B cell (primary cell): Measurements from ENCODE around the gene DVL1. TPM values are rescaled to one million over a fixed set of nuclear protein-coding genes. Genes with fewer than 3 reads are reported as not detected.

Experiments used
- ATAC-seq: fragments of 200-7000 bp; cut with Tn5 transposase; one replicate; pipeline ENCODE4 v1.10.0; 2021; ENCODE audit warnings: low read depth, mild to moderate bottlenecking, moderate number of reproducible peaks, moderate library complexity
- CTCF ChIA-PET: fragments of 350-600 bp; sonication (Branson Sonifier 250); formaldehyde crosslinking; loops from one replicate; lab custom pipeline; 2021; ENCODE audit warnings: antibody characterized with exemption, inconsistent platforms; lab: Charles Lee
- POLR2A ChIA-PET: fragments of 350-600 bp; sonication (Branson Sonifier 250); formaldehyde crosslinking; loops from one replicate; lab custom pipeline; 2021; ENCODE audit warnings: antibody characterized with exemption; lab: Charles Lee
- DNase-seq: peaks from one replicate; pipeline ENCODE4 v3.0.0; 2013
- H2AFZ ChIP-seq: 2 replicates; pipeline ENCODE4 v1.6.1; 2012; ENCODE audit warnings: mild to moderate bottlenecking, low read depth, low read length; ENCODE audit not compliant: insufficient read depth, poor library complexity, severe bottlenecking
- H3K27ac ChIP-seq, 2 donors: 1 replicate in 1 of 2; 2 replicates in 1 of 2; pipeline ENCODE4 v1.5.1; 2012 to 2013; ENCODE audit warnings: low read length in 2 of 2, mild to moderate bottlenecking in 2 of 2, moderate library complexity in 1 of 2
- H3K27me3 ChIP-seq, 4 experiments: fragments of 200-600 bp in 1 of 4; sonication (generic) in 1 of 4; replicated peaks in 1 of 4; 1 replicate in 2 of 4; 2 replicates in 2 of 4; pipeline versions ENCODE4 v1.6.1 to v1.7.0; 2013 to 2016; ENCODE audit warnings: low read length in 3 of 4, mild to moderate bottlenecking in 2 of 4, mixed read lengths in 1 of 4, moderate library complexity in 1 of 4; ENCODE audit not compliant: insufficient read depth in 4 of 4, control insufficient read depth in 3 of 4; ENCODE audit errors: control extremely low read depth in 1 of 4
- H3K36me3 ChIP-seq, 2 experiments: replicated peaks in 1 of 2; 1 replicate in 1 of 2; 2 replicates in 1 of 2; pipeline versions ENCODE4 v1.6.1 to v1.7.1; 2013; ENCODE audit warnings: low read length in 1 of 2; ENCODE audit not compliant: insufficient read depth in 2 of 2, control insufficient read depth in 1 of 2; ENCODE audit errors: control extremely low read depth in 1 of 2, extremely low read depth in 1 of 2
- H3K4me1 ChIP-seq, 2 donors: fragments of 200-600 bp in 1 of 2; sonication (generic) in 1 of 2; 1 replicate in 1 of 2; 2 replicates in 1 of 2; pipeline versions ENCODE4 v1.5.1 to v1.6.1; 2013 to 2017; ENCODE audit warnings: low read length in 2 of 2; ENCODE audit not compliant: control insufficient read depth in 2 of 2, insufficient read depth in 2 of 2
- H3K4me2 ChIP-seq: replicated peaks from 2 replicates; pipeline ENCODE3; 2012; ENCODE audit warnings: mild to moderate bottlenecking, low read depth, low read length; ENCODE audit not compliant: poor library complexity, severe bottlenecking
- H3K4me3 ChIP-seq, 5 experiments: fragments of 200-600 bp in 1 of 5; sonication (generic) in 1 of 5; 1 replicate in 3 of 5; 2 replicates in 2 of 5; pipeline versions ENCODE4 v1.5.1 to v1.7.0; 2011 to 2016; ENCODE audit warnings: low read length in 4 of 5, mild to moderate bottlenecking in 4 of 5, low read depth in 2 of 5, control low read depth in 1 of 5, moderate library complexity in 1 of 5; ENCODE audit not compliant: insufficient read depth in 1 of 5; ENCODE audit errors: control extremely low read depth in 1 of 5, extremely low read depth in 1 of 5
- H3K79me2 ChIP-seq: fragments of 200-600 bp; sonication (generic); one replicate; pipeline ENCODE4 v1.6.0; 2016; ENCODE audit warnings: low read length; ENCODE audit not compliant: control insufficient read depth, insufficient read depth
- H3K9ac ChIP-seq: fragments of 200-600 bp; sonication (generic); 2 replicates; pipeline ENCODE4 v1.6.1; 2017; ENCODE audit warnings: mild to moderate bottlenecking, low read length, moderate library complexity
- H3K9me3 ChIP-seq, 3 donors: one replicate each; pipeline versions ENCODE4 v1.6.1 to v1.7.1; 2013; ENCODE audit warnings: low read length in 2 of 3; ENCODE audit not compliant: control insufficient read depth in 2 of 3, insufficient read depth in 1 of 3; ENCODE audit errors: control extremely low read depth in 1 of 3
- H4K20me1 ChIP-seq: 2 replicates; pipeline ENCODE4 v1.6.0; 2012; ENCODE audit warnings: mild to moderate bottlenecking, low read length; ENCODE audit not compliant: insufficient read depth, control insufficient read depth, poor library complexity, severe bottlenecking
- H3K27ac Mint-ChIP-seq: one replicate; pipeline ENCODE4 v1.8.0; 2021; ENCODE audit warnings: mixed read lengths
- H3K27me3 Mint-ChIP-seq: one replicate; pipeline ENCODE4 v1.8.0; 2021; ENCODE audit warnings: mixed read lengths
- H3K4me1 Mint-ChIP-seq: one replicate; pipeline ENCODE4 v1.8.0; 2021; ENCODE audit warnings: mixed read lengths
- H3K4me3 Mint-ChIP-seq: one replicate; pipeline ENCODE4 v1.8.0; 2021; ENCODE audit warnings: mixed read lengths
- H3K9me3 Mint-ChIP-seq: one replicate; pipeline ENCODE4 v1.8.0; 2022; ENCODE audit warnings: mixed read lengths; ENCODE audit not compliant: insufficient read depth
- EZH2 ChIP-seq: IDR thresholded peaks from 2 replicates; pipeline ENCODE4 v1.6.1; 2012; ENCODE audit warnings: borderline replicate concordance, low read depth, mild to moderate bottlenecking, moderate library complexity, low read length; ENCODE audit not compliant: insufficient read depth, poor library complexity, severe bottlenecking
- WGBS: methylation state at CpG from one replicate; pipeline ENCODE4 v1.1.5; 2013; ENCODE audit warnings: missing lambda C conversion rate; ENCODE audit not compliant: insufficient coverage; 5-methylcytosine and 5-hydroxymethylcytosine counted together
- intact Hi-C: fragments of 100-400 bp; cut with micrococcal nuclease; formaldehyde crosslinking; loops from one replicate; pipeline ENCODE4 v1.10.0; 2022
- polyA plus RNA-seq: library from polyadenylated mRNA; depleted of rRNA; stranded (reverse); fragments of >200 nt; gene quantifications from 2 replicates; pipeline ENCODE4 v1.2.3, GENCODE V29; 2012
- total RNA-seq, 2 donors: library from RNA; stranded (reverse); fragments of 120-200 nt in 1 of 2; gene quantifications; 1 replicate in 1 of 2; 2 replicates in 1 of 2; pipeline versions ENCODE4 v1.2.3 to v1.2.4, GENCODE V29; 2013 to 2022
- TF ChIP-seq, protein P1 (sequence below): fragments of 200-600 bp; IDR thresholded peaks from one replicate; pipeline ENCODE4 v1.8.0; 2022; ENCODE audit warnings: antibody characterized with exemption, mild to moderate bottlenecking

The DVL1 gene
- total and polyA plus RNA-seq, 2 donors (not counting 1 experiment from before 2014, with no cell fraction given) = 46.1 to 53.5 TPM

- Mint-ChIP-seq H3K27ac (no peak overlapping the region), H3K27me3 (no peaks in the 10 kb centered on the region), H3K4me1 (peaks cover 31% of the 10 kb centered on the region), H3K9me3 (no peaks in the 10 kb centered on the region), H3K4me3 (no peak overlapping the region)
- H2AFZ ChIP-seq = no peak overlapping the region
- no peak overlapping the region for H3K27ac ChIP-seq
- H4K20me1 ChIP-seq = peaks cover 43% of the 10 kb centered on the region
- ChIA-PET CTCF (interaction anchor here (0.5 to 1.2 kb wide), 2 partner anchors 11 to 271 kb away, joined by 4 read pairs; no protein-coding TSS in a partner anchor), POLR2A (interaction anchor here (0.7 kb wide), 1 partner anchor 87 kb away, joined by 5 read pairs; no protein-coding TSS in a partner anchor)
- ATAC-seq = no peak
- intact Hi-C loops = no loop called here
- no peak overlapping the region for H3K4me3 ChIP-seq
- peaks cover 33% of the 10 kb centered on the region for H3K79me2 ChIP-seq
- no peak overlapping the region for H3K4me2 ChIP-seq
- TF ChIP-seq EZH2 = no peak
- TF ChIP-seq, protein P1, sequence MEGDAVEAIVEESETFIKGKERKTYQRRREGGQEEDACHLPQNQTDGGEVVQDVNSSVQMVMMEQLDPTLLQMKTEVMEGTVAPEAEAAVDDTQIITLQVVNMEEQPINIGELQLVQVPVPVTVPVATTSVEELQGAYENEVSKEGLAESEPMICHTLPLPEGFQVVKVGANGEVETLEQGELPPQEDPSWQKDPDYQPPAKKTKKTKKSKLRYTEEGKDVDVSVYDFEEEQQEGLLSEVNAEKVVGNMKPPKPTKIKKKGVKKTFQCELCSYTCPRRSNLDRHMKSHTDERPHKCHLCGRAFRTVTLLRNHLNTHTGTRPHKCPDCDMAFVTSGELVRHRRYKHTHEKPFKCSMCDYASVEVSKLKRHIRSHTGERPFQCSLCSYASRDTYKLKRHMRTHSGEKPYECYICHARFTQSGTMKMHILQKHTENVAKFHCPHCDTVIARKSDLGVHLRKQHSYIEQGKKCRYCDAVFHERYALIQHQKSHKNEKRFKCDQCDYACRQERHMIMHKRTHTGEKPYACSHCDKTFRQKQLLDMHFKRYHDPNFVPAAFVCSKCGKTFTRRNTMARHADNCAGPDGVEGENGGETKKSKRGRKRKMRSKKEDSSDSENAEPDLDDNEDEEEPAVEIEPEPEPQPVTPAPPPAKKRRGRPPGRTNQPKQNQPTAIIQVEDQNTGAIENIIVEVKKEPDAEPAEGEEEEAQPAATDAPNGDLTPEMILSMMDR = no peak
- no peaks in the 10 kb centered on the region for H3K36me3 ChIP-seq
- DNase-seq = no peak
- no peaks in the 10 kb centered on the region for H3K27me3 ChIP-seq
- no peak overlapping the region for H3K9ac ChIP-seq
- H3K4me1 ChIP-seq = peaks cover 28 to 38% of the 10 kb centered on the region in 2 donors
- 87% methylated on average over 25 of the region's 31 CpGs for WGBS
- H3K9me3 ChIP-seq = no peaks in the 10 kb centered on the region
Observed at GRCh38 chr1:1302951-1303509, 46.2 kb downstream of the DVL1 start.

DNA sequence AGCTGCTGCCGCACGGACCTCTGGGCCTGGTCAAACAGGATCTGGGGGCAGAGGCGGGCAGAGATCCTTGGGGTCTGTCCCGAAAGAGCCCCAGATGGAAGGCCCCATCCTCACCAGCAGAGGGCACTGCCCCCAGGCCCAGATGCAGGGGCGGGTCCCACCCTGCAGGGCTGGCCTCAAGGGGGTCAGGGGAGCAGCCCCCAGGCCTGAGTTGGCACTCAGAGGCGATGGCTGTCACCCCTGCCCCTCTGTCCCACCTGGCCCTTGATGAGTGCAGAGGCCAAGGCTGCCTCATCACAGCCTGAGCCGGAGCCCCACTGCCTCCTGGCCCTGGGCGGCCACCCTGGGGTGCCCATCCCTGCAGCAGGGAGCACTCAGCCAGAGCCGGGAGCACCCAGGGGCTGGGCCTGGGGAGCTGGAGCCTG is 47.2 kb downstream of the DVL1 start:
- peaks cover 29% of the 10 kb centered on the region for H3K79me2 ChIP-seq
- no peaks in the 10 kb centered on the region for H3K9me3 ChIP-seq
- H3K27me3 Mint-ChIP-seq = no peaks in the 10 kb centered on the region
- H3K4me1 Mint-ChIP-seq = peaks cover 29% of the 10 kb centered on the region
- ChIA-PET CTCF (interaction anchor here (2.2 kb wide), 1 partner anchor 10 kb away, joined by 9 read pairs; no protein-coding TSS in a partner anchor), POLR2A (no interaction called here)
- no peak overlapping the region for H3K4me3 Mint-ChIP-seq
- intact Hi-C loops = no loop called here
- no peaks in the 10 kb centered on the region for H3K27me3 ChIP-seq
- H3K9ac ChIP-seq = no peak overlapping the region
- no peak for DNase-seq
- no peak overlapping the region for H2AFZ ChIP-seq
- peaks cover 42% of the 10 kb centered on the region for H4K20me1 ChIP-seq
- H3K4me1 ChIP-seq = peaks cover 26 to 35% of the 10 kb centered on the region in 2 donors
- no peak overlapping the region for H3K4me2 ChIP-seq
- 90% methylated on average over 9 of the region's 9 CpGs for WGBS
- H3K27ac ChIP-seq = no peak overlapping the region
- H3K4me3 ChIP-seq = no peak overlapping the region
- H3K27ac Mint-ChIP-seq = no peak overlapping the region
- no peak for ATAC-seq
- no peaks in the 10 kb centered on the region for H3K36me3 ChIP-seq
- TF ChIP-seq, protein P1 = peak; percentile 66
- TF ChIP-seq EZH2 = no peak
- no peaks in the 10 kb centered on the region for H3K9me3 Mint-ChIP-seq
